ENCODE results near the gene KPTN.
"Not testable (repeated sequence)": the region's sequence is repeated elsewhere in the genome, so short reads cannot be mapped to it uniquely, and the experiment has no call there.

The KPTN gene

GRCh38 chr19:47492571-47493377 lies 8.8 kb upstream of the KPTN start:
- Mint-ChIP-seq H3K4me1 (ENCODE audit: low read depth in 2 of 2) (peaks cover 5 to 17% of the 10 kb centered on the region in 2 donors), H3K4me3 (no peak overlapping the region), H3K9me3 (no peaks in the 10 kb centered on the region), H3K27ac (peak overlapping the region; percentile 72 to 83), H3K36me3 (ENCODE audit: insufficient read depth) (peaks cover 81% of the 10 kb centered on the region), H3K27me3 (no peaks in the 10 kb centered on the region)
- ATAC-seq (replicated peaks) (no peak), DNase-seq (no peak)

- no peaks in the 10 kb centered on the region for H3K27me3 Mint-ChIP-seq
- peaks cover 5 to 17% of the 10 kb centered on the region in 2 donors for H3K4me1 Mint-ChIP-seq (ENCODE audit: low read depth in 2 of 2)
- DNase-seq: no peak
- no peaks in the 10 kb centered on the region for H3K9me3 Mint-ChIP-seq
- H3K36me3 Mint-ChIP-seq (ENCODE audit: insufficient read depth): peaks cover 81% of the 10 kb centered on the region
- peak overlapping the region in 1 of 2 donors; percentile 72 for H3K27ac Mint-ChIP-seq
- no peak for ATAC-seq (replicated peaks)
- no peak overlapping the region for H3K4me3 Mint-ChIP-seq
Measured at GRCh38 chr19:47492137-47492533, 8.1 kb upstream of the KPTN start.

- Mint-ChIP-seq H3K36me3 (ENCODE audit: insufficient read depth) (peaks cover 85% of the 10 kb centered on the region), H3K27ac (peak overlapping the region in 1 of 2 donors; percentile 72), H3K27me3 (no peaks in the 10 kb centered on the region), H3K4me1 (ENCODE audit: low read depth in 2 of 2) (peaks cover 7 to 17% of the 10 kb centered on the region in 2 donors), H3K4me3 (no peak overlapping the region), H3K9me3 (no peaks in the 10 kb centered on the region)
- ATAC-seq (replicated peaks) (no peak), DNase-seq (no peak)
Measured at GRCh38 chr19:47491358-47492136, 7.5 kb upstream of the KPTN start.

DNA sequence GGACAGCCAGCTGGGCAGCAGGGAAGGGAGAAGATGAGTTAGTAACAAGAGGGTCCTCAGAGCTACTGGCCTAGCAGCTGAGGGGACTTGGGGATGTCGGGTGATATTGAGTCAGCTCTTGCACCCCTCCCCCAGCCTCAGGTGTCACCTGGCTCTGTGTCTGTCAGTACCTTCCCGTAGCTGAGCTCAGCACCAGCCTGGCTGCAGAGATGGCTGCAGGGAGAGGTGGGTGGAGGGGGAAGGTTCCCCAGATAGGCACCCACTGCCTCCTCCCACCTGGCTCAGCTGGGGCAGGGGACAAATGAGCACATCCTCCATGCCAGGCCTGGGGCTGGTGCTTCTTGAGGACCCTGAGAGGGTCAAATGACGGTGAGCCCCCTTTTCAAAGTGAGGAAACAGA lies 6.8 kb upstream of the KPTN start:
- peaks cover 7 to 12% of the 10 kb centered on the region in 2 donors for H3K4me1 Mint-ChIP-seq (ENCODE audit: low read depth in 2 of 2)

DNA sequence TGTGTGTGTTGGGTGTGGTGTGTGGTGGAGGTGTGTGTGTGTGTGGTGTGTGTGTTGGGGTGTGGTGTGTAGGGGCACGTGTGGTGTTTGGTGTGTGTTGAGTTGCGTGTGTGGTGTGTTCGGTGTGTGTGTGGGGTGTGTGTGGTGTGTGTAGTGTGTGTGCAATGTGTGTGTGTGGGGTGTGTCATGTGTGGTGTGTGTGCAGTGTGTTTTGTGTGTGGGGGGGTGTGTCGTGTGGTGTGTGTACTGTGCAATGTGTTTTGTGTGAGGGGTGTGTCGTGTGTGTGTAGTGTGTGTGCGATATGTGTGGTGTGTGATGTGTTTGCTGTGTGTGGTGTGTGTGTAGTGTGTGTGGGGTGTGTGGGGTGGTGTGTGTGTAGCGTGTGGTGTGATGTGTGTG lies 6.0 kb upstream of the KPTN start:
- Mint-ChIP-seq H3K4me3 (no peak overlapping the region), H3K4me1 (ENCODE audit: low read depth in 2 of 2) (peaks cover 9 to 12% of the 10 kb centered on the region in 2 donors), H3K27ac (peak overlapping the region; percentile 11 to 67), H3K36me3 (ENCODE audit: insufficient read depth) (peaks cover 91% of the 10 kb centered on the region), H3K9me3 (no peaks in the 10 kb centered on the region), H3K27me3 (no peaks in the 10 kb centered on the region)
- ATAC-seq (replicated peaks): no peak
- no peak for DNase-seq

More for the DNA sequence above, 6.8 kb upstream of the KPTN start:
- no peak overlapping the region for H3K4me3 Mint-ChIP-seq
- H3K27me3 Mint-ChIP-seq: no peaks in the 10 kb centered on the region
- H3K9me3 Mint-ChIP-seq: no peaks in the 10 kb centered on the region
- DNase-seq: no peak
- peak; percentile 18 for ATAC-seq (replicated peaks)
- peaks cover 88% of the 10 kb centered on the region for H3K36me3 Mint-ChIP-seq (ENCODE audit: insufficient read depth)
- peak overlapping the region; percentile 11 to 39 for H3K27ac Mint-ChIP-seq

DNA sequence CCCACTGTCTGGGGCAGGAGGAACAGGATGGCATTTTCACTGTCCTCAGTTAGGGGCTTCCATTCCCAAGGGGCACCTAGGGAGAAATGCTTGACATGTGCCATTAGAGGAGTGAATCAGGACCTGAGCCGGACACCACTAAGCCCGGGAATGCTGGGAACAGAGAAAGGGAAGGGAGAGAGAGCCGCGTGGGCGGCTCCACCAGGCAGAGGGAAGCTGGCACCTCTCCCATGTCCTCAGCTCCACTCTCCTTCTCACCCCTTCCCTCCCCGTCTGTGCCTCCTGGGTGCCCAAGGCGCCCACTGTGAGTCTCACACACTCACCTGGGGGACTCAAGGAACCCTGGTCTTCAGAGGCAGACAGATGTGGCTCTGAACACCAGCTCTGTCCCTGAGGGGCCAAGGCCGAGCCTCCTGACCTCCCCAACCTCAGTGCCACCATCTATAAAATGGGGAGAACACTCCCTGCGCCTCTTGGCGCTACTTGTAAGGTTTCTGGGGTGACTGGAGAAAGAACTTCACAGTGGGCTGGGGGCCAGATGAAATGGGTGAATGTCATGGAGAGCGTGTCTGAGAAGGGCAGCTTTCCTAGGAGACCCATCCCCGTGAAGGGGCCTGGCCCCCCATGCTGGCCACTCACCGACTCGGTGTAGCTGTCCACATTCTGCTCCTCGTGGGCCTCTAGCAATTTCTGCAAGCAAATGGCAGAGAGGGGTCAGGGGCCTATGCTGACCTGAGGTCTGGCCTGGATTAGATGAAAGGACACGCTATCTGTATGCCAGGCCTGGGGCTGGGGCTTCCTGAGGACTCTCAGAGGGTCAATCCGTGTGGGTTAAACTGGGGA lies 5.3 kb upstream of the KPTN start:
- peak overlapping the region in 1 of 2 donors; percentile 67 for H3K27ac Mint-ChIP-seq
- no peak for ATAC-seq (replicated peaks)
- H3K36me3 Mint-ChIP-seq (ENCODE audit: insufficient read depth): peaks cover 93% of the 10 kb centered on the region
- no peaks in the 10 kb centered on the region for H3K9me3 Mint-ChIP-seq
- no peaks in the 10 kb centered on the region for H3K27me3 Mint-ChIP-seq
- DNase-seq: no peak
- H3K4me1 Mint-ChIP-seq (ENCODE audit: low read depth in 2 of 2): peaks cover 14 to 15% of the 10 kb centered on the region in 2 donors
- no peak overlapping the region for H3K4me3 Mint-ChIP-seq

- no peaks in the 10 kb centered on the region for H3K27me3 Mint-ChIP-seq
- no peaks in the 10 kb centered on the region for H3K9me3 Mint-ChIP-seq
- H3K27ac Mint-ChIP-seq: peak overlapping the region; percentile 23 to 81
- peaks cover 86% of the 10 kb centered on the region for H3K36me3 Mint-ChIP-seq (ENCODE audit: insufficient read depth)
- ATAC-seq (replicated peaks) (no peak), DNase-seq (no peak)
- H3K4me1 Mint-ChIP-seq (ENCODE audit: low read depth in 2 of 2): peaks cover 22 to 23% of the 10 kb centered on the region in 2 donors
- H3K4me3 Mint-ChIP-seq: peak overlapping the region in 1 of 2 donors; percentile 39
Measured at GRCh38 chr19:47487551-47488515, 3.8 kb upstream of the KPTN start.

GRCh38 chr19:47486900-47487299 lies 2.9 kb upstream of the KPTN start:
- H3K4me1 Mint-ChIP-seq (ENCODE audit: low read depth in 2 of 2): peaks cover 22 to 23% of the 10 kb centered on the region in 2 donors
- no peak for DNase-seq
- H3K36me3 Mint-ChIP-seq (ENCODE audit: insufficient read depth): peaks cover 78% of the 10 kb centered on the region
- no peak for ATAC-seq (replicated peaks)
- H3K4me3 Mint-ChIP-seq: peak overlapping the region in 1 of 2 donors; percentile 39
- peak overlapping the region; percentile 23 to 81 for H3K27ac Mint-ChIP-seq
- H3K9me3 Mint-ChIP-seq: no peaks in the 10 kb centered on the region
- H3K27me3 Mint-ChIP-seq: no peaks in the 10 kb centered on the region

DNA sequence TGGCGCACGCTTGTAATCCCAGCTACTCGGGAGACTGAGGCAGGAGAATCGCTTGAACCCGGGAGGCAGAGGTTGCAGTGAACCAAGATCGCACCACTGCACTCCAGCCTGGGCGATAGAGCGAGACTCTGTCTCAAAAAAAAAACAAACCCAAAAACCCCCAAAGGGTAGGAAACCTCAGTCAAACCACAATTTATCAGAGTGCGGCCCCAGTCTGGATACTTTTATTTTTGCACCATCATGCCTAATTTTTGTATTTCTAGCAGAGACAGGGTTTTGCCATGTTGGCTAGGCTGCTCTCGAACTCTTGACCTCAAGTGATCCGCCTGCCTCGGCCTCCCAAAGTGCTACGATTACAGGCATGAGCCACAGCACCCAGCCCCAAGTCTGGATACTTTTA lies 2.2 kb upstream of the KPTN start:
- not testable (repeated sequence) for H3K4me3 Mint-ChIP-seq; ATAC-seq (replicated peaks); H3K9me3 Mint-ChIP-seq; H3K27me3 Mint-ChIP-seq; DNase-seq
- Mint-ChIP-seq H3K27ac (peak overlapping the region in 1 of 2 donors; percentile 81), H3K36me3 (ENCODE audit: insufficient read depth) (peaks cover 71% of the 10 kb centered on the region), H3K4me1 (ENCODE audit: low read depth in 2 of 2) (peaks cover 22 to 23% of the 10 kb centered on the region in 2 donors)

DNA sequence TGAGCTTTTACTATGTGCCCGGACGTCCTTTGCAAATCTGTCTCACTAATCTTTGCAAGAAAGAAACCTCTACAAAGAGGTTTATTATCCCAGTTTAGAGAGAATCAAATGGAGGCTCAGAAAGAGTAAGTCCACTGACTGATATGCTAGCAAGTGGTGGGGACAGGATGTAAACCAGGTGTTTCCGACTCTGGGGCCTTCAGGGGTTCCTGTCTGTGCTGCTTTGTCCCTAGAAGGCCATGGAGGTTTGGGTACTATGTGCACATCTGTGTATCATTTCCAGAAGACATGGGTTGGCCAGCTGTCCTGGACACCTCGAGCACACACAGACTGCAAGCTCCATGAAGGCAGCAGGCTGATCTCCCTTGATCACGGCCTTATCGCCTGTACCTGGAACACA lies 1.2 kb upstream of the KPTN start:
- ATAC-seq (replicated peaks): no peak
- Mint-ChIP-seq H3K9me3 (no peaks in the 10 kb centered on the region), H3K36me3 (ENCODE audit: insufficient read depth) (peaks cover 61% of the 10 kb centered on the region), H3K27me3 (no peaks in the 10 kb centered on the region), H3K4me1 (ENCODE audit: low read depth in 2 of 2) (peaks cover 18 to 23% of the 10 kb centered on the region in 2 donors), H3K27ac (peak overlapping the region; percentile 98 to 99), H3K4me3 (peak overlapping the region; percentile 95)
- DNase-seq: no peak

DNA sequence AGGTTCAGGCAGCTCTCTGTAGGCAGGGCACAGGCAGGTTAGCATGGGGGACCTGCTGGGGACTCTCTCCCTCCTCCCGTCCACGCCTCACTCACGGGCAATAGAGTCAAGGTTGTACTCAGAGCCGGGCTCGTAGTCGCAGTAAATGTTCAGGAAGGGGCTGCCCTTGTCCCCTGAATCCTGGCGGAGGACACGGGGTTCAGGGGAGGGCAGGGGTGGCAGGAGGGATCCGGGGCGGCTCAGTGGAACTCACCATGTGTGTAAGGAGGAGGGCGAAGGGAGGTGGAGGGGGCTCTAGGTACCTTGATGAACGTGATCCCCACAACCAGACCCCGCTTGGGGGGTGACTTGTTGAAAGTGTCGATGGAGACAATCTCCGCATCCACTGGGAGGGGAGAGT lies 819 bp downstream of the KPTN start:
- Mint-ChIP-seq H3K4me1 (ENCODE audit: low read depth in 2 of 2) (peaks cover 14 to 22% of the 10 kb centered on the region in 2 donors), H3K36me3 (ENCODE audit: insufficient read depth) (peaks cover 42% of the 10 kb centered on the region), H3K27me3 (no peaks in the 10 kb centered on the region), H3K9me3 (no peaks in the 10 kb centered on the region), H3K27ac (peak overlapping the region; percentile 98 to 99), H3K4me3 (peak overlapping the region; percentile 95)
- DNase-seq (no peak), ATAC-seq (replicated peaks) (no peak)

GRCh38 chr19:47481460-47482052 lies 2.5 kb downstream of the KPTN start:
- no peak overlapping the region for H3K4me3 Mint-ChIP-seq
- H3K36me3 Mint-ChIP-seq (ENCODE audit: insufficient read depth): peaks cover 27% of the 10 kb centered on the region
- no peaks in the 10 kb centered on the region for H3K27me3 Mint-ChIP-seq
- DNase-seq (no peak), ATAC-seq (replicated peaks) (no peak)
- H3K27ac Mint-ChIP-seq: no peak overlapping the region
- H3K4me1 Mint-ChIP-seq (ENCODE audit: low read depth in 2 of 2): peaks cover 14 to 20% of the 10 kb centered on the region in 2 donors
- H3K9me3 Mint-ChIP-seq: no peaks in the 10 kb centered on the region

Data from effector memory CD8-positive, alpha-beta T cell (primary cell).